HTERT RPE-1 (cell line): Measurements from ENCODE around the gene GBF1.
"Not testable (repeated sequence)": the region's sequence is repeated elsewhere in the genome, so short reads cannot be mapped to it uniquely, and the experiment has no call there.

Experiments
- in situ Hi-C: fragments of 300-500 bp; cut with MboI; formaldehyde crosslinking; loops from 4 replicates; pipeline ENCODE4 v1.14.3; 2020; ENCODE audit warnings: low sequenced_read_pairs

Gene GBF1, protein sequence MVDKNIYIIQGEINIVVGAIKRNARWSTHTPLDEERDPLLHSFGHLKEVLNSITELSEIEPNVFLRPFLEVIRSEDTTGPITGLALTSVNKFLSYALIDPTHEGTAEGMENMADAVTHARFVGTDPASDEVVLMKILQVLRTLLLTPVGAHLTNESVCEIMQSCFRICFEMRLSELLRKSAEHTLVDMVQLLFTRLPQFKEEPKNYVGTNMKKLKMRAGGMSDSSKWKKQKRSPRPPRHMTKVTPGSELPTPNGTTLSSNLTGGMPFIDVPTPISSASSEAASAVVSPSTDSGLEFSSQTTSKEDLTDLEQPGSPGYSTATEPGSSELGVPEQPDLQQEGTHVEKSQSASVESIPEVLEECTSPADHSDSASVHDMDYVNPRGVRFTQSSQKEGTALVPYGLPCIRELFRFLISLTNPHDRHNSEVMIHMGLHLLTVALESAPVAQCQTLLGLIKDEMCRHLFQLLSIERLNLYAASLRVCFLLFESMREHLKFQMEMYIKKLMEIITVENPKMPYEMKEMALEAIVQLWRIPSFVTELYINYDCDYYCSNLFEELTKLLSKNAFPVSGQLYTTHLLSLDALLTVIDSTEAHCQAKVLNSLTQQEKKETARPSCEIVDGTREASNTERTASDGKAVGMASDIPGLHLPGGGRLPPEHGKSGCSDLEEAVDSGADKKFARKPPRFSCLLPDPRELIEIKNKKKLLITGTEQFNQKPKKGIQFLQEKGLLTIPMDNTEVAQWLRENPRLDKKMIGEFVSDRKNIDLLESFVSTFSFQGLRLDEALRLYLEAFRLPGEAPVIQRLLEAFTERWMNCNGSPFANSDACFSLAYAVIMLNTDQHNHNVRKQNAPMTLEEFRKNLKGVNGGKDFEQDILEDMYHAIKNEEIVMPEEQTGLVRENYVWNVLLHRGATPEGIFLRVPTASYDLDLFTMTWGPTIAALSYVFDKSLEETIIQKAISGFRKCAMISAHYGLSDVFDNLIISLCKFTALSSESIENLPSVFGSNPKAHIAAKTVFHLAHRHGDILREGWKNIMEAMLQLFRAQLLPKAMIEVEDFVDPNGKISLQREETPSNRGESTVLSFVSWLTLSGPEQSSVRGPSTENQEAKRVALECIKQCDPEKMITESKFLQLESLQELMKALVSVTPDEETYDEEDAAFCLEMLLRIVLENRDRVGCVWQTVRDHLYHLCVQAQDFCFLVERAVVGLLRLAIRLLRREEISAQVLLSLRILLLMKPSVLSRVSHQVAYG (N-terminal part only)

DNA sequence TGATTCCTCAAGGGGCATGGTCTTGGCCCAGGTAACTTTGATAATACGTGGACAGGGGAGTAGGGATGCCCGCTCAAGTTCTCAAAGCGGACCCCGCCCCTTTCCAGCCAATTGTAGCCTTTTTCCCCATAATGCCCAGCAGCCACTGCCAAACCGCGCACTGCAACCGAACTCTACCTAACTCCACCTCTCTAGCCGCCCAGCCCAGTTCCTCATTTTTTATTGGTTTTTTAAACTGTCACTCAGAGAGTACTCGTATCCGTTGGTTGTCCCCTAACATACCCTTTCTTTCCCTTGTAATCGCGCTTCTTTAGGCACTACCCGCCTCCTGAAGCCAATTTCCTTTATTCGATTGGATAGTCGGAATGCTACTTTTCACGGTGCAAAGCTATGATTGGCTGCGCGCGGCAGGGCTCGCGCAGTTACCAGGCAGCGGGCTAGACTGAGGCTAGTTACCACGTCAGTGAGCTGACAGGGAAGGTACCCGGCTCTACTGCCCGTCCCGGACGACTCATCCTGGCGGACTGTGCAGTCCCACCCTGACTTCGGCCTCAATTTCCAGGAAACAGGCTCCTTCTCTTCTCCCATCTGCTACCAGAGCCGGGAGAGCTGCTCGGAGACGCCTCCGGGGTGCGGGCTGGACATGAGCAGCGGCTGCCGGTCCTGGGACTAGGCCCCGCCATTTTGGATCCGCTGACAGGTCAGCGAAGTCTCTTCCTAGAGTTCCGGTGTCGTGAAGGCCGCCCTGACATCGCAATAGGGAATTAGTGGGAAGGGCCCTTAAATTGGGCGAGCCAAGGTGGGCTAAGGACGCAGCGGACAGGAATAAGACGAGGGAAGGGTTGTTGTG, at the start of gene GBF1:
Gene GBF1 (plus strand): TSS at position 451 of the 850 bp plus-strand sequence. CDS start 13,407 bp downstream, outside the sequence.
- in situ Hi-C loops: loop anchor here (25.0 kb wide), 1 partner anchor 117 kb away; no protein-coding TSS in a partner anchor

DNA sequence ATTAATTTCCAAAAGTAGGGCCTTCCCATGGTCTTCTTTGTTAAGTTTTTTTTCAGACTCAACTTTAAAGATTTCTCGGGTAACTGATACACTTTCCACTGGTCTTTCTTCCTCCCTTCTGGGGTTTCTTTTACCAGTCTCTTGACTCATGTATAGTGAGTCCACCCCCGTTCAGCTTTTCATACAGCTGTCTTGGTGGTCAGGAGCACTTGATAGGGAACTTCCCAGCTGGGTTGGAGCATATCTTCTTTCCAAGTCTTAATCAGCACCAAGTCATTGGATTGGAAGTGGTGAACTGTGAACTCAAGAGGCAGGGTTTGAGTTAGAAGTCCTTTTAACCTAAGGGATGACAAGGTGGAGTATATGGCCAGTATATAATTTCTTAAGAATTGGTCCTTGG, 48.4 kb upstream of the GBF1 start:
- in situ Hi-C loops: no loop called here

DNA sequence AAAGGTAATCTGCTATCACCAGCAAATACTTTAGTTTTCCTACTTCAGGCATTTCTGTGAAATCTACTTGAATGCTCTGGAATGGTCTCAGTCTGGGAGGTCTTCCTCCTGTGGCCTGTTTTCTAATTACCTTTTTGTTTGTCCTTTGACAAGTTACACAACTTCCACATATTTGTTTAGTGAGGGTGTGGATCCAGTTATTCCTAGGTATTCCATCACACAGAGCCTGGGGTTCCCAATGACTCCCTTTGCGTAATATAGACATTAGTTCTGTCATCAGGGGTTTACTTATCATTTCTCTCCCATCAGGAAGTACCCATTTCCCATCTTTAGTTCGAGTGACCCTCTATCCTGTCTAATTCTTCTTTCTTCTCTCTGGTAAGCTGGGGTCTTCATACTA, 47.3 kb upstream of the GBF1 start:
- in situ Hi-C loops: no loop called here

DNA sequence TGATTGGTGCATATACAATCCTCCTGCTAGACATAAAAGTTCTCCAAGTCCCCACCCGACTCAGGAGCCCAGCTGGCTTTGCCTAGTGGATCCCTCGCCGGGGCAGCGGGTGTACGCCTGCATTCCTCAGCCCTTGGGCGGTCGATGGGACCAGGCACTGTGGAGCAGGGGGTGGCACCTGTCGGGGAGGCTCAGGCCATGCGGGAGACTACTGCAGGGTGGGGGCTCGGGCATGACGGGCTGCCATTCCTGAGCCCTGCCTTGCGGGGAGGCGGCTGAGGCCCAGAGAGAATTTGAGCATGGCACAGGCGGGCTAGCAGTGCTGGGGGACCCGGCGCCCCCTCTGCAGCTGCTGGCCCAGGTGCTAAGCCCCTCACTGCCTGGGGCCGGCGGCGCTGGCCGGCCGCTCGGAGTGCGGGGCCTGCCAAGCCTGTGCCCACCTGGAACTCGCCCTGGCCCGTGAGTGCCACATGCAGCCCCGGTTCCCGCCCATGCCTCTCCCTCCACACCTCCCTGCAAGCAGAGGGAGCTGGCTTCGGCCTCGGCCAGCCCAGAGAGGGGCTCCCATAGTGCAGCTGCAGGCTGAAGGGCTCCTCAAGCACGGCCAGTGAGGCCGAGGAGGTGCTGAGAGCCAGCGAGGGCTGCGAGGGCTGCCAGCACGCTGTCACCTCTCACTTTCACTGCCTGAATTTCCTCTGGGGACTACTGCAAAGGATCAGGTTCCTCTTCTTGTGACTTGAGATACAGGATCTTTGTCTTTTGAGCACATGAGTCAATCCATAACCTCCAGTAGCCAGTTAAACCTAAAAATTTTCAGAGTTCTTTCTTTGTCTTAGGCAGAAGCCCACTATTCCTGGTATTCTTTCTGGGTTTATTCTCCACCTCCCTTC, 44.3 kb upstream of the GBF1 start:
- in situ Hi-C loops: no loop called here

DNA sequence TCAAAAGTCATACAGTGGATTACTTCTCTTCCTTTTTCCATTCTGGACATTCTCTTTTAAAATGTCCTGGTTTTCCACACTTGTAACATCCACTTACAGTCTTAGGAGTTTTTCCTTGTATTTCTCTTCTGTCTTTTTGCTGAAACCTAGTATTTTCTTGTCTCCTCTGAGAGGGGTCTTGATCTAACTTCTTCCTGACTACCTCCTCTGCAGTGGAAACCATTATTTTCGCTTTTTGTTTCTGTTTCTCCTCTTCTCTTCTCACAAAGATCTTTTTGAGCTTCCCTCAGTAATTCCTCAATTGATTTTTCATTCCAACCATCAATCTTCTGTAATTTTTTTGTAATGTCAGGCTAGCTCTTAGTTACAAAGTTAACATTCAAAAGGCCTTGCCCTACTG, 42.9 kb upstream of the GBF1 start:
- in situ Hi-C loops: no loop called here

DNA sequence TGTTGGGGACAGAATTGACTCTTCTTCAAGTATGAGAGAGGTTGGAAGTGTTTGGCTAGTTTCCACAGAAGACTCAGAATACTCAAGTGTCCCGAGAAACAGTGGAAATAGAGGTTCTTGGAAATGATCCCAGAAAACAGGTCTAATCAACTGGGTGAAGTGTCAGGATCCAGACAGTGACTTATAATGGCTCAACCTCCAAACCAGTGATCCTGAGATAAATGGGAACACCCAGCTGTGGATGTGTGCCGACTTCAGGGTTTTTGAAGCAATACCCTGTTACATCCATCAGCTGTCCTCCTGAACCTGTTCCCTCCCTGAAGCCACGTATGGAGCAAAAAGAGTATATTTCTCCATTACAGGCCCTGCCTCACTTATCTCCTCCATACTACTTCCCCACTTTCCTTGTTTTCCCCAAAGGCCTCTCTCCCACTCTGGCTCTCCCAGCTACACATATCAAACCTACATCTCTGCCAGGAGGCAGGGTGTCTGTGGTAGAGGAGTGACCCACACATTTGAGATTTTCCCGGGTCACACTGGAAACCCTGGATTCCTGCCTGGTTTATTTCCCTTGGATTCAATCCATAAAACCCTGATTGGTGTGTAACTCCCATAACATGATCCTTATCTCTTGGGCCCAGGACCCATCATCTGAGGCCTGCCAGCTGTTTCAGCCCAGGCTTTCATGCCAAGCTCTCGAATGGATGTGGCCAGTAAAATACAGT, 36.9 kb upstream of the GBF1 start:
- in situ Hi-C loops: no loop called here

DNA sequence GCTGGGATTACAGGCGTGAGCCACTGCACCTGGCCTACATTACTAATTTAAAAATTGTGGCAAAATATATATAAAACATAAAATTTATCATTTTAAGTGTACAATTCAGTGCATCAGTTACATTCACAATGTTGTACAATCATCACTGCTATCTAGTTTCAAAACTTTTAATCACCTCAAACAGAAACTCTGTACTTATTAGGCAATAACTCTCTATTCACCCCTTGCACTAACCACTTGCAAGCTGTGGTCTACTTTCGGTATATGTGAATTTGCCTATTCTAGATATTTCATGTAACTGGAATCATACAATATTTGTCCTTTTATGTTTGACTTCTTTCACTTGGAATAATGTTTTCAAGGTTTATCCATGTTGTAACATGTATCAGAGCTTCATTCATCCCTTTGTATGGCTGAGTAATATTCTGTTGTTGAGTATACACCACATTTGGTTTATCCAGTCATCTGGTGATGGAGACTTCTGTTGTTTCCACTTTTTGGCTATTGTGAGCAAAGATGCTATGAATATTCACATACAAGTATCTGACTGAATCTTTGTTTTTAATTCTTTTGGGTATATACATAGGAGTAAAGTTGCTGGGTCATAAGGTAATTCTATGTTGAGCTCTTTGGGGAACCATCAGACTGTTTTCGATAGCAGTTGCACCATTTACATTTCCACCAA, 33.6 kb upstream of the GBF1 start:
- in situ Hi-C loops: no loop called here

DNA sequence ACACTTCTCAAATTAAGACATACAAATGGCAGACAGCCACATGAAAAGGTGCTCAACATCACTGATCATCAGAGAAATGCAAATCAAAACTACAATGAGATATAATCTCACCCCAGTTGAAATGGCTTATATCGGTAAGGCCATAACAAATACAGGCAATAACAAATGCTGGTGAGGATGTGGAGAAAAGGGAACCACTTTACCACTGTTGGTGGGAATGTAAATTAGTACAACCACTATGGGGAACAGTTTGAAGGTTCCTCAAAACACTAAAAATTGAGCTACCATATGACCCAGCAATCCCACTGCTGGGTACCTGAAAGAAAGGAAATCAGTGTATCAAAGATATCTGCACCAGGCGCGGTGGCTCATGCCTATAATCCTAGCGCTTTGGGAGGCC, 31.7 kb upstream of the GBF1 start:
- in situ Hi-C loops: not testable (repeated sequence)

DNA sequence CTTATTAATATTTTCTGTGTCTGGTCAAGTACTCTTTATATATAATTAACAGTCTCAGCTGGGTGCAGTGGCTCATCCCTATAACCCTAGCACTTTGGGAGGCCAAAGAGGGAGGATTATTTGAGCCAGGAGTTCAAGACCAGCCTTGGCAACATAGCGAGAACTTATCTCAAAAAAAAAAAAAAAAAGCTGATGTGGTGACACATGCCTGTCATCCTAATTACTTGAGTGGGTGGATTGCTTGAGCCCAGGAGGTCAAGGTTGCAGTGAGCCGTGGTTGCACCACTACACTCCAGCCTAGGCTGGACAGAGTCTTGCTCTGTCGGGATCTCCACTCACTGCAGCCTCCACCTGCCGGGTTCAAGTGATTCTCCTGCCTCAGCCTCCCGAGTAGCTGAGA, 26.0 kb upstream of the GBF1 start:
- in situ Hi-C loops: no loop called here

DNA sequence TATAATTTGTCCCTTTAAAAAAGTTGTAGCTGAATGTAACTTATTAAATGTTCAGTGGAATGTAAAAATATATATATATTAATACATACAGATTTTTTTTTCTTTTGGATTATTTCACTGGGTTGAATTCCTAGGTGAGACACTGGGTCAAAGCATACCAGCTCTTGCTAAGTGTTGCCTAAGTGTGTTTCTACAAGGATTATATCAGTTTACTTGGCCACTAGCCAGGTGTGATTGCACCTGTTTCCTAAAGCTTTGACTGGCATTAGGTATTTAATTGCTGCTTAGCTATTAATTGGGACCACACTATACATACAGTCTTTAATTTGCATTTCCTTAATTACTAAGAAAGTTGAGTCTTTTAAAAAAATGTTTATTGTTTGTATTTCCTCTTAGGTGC, 24.7 kb upstream of the GBF1 start:
- in situ Hi-C loops: no loop called here

DNA sequence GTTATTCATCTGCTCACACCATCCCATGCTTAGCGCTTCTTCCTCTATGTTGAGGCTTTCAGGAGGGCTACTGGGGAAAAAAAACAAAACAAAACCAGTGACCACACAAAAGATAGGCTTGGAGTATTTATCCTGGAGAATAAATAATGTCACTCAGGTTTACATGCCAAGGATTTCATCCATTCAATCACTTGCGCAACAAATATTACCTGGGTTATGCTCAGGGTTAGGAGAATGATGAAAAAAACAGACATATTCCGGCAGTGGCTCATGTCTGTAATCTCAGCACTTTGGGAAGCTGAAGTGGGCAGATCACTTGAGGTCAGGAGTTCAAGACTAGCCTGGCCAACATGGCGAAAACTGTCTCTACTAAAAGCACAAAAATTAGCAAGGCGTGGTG, 22.5 kb upstream of the GBF1 start:
- in situ Hi-C loops: no loop called here

DNA sequence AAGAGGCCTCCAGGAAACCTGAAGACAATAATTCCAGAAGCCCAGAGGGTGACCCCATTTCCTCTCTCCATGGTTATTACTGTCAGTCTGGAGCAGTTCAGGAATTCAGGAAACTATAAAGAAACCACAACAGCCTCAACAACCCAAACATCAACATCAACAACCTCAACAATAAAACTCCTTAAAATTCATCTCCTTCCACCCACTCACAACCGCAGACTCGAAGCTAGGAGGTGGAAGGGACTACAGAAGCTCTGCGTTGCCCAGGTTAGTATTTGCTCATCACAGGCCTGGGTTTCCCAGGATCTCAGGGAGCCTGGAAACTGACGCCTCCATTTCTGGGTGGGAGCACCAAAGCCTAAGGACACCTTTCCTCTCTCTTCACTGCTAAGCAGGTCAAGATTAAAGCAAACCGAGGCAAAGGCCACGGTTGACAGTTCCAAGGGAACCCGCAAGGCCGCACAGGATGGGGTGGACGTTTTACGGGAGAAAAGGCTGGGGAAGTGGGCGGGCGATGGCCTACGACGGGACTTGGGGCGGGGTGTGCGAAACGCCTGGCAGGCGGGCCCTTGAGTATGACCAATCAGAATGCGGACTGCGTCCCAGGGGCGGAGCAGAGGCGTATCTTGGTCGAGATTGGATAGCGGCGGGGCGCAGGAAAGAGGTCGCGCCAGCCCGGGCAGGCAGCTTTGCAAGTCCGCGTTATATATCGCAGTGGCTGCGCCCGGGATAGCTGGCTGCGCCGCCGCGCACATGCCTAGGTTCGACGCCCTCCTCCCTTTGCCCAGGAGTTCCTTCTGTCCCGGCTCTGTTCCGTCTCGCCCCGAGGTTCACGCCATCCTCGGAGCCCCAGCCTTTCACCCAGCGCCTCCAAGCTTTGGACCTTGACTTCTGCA, 19.4 kb upstream of the GBF1 start, which contains the start of gene ELOVL3:
Gene ELOVL3 (plus strand): TSS at position 654 of the 896 bp plus-strand sequence. CDS start 250 bp downstream, outside the sequence.
- in situ Hi-C loops: loop anchor here (25.0 kb wide), 1 partner anchor 136 kb away; no protein-coding TSS in a partner anchor

DNA sequence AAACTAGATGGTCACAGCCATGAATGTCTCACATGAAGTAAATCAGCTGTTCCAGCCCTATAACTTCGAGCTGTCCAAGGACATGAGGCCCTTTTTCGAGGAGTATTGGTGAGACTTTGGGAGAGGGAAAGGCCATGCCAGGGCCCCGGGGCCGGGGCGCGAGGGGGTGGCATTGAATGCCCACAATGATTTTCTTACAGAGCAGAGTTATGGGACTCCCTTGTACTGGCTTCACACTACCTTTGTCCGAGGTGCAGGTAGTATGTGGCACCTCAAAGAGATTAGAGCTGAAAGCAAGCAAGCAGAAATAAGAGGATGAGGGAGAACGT, 18.8 kb upstream of the GBF1 start:
- in situ Hi-C loops: loop anchor here (25.0 kb wide), 1 partner anchor 136 kb away; no protein-coding TSS in a partner anchor

DNA sequence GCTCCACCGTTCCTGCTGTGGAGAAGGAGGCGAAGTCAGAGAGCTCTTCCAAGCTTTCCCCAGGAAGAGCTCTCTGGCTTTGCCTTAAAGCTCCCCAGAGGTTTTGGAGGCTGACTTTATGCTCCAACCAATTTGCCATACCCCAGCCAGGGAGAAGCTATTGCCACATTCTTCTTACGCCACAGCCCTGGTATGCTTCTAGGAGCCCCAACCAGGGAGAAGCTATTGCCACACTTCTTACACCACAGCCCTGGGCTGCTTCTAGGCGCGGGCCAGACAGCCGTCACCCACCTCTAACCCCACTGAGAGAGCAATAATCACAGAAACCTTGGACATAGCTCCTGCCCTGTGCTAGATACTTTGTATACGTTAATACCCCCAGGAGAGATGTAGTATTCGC, 18.3 kb upstream of the GBF1 start:
- in situ Hi-C loops: loop anchor here (25.0 kb wide), 1 partner anchor 135 kb away; no protein-coding TSS in a partner anchor

DNA sequence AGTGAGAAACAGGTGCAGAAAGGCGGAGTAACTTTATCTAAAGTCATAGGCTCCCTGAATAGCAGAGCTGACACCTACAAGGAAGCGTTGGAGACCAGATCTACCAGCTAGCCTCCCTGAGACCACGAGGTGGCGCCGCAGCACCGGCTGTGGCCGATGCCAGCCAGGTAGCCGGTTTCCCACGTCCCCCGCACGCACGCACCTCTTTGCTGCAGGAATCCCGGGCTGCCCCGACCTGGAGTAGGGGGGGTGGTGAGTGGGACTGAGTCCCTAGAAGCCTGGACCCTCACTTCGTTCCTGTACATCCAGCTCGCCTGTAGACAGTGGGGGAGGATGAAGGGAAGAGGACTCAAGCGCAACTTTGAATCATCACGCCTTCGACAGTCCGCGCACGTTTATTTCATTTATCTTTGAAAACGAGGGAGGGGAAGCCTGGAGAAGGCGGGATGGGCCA, 15.5 kb upstream of the GBF1 start:
- in situ Hi-C loops: loop anchor here (25.0 kb wide), 1 partner anchor 132 kb away; no protein-coding TSS in a partner anchor

DNA sequence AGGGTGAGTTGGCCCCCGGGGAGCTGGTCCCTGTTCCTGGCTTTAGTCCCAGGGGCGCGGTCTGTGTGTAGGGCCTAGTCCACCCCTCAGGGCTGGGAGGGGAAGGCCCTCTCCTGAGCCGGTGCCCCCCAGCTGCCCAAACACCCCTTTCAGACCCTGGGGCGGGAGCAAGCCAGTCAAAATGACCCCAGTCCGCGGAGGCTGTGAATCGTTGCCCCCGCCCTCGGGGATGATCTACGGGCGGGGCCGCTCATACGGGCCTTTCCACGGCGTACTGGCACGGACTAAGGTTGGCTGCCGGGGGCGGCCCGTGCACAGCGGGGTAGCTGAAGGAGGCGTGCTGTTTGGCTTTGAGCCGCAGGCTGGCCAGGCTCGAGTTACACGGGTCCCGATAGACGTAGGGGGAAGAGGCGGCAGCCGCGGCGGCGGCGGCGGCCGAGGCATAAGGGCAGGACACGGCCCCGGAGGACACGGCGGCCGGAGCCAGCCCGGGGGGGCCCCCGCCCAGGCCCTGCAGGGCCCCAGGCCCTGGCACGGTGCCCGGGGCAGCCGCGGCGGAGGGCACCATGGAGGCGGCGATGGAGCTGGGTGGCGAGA, 15.0 kb upstream of the GBF1 start:
- in situ Hi-C loops: loop anchor here (25.0 kb wide), 1 partner anchor 132 kb away; no protein-coding TSS in a partner anchor
